ENCODE measurements around the gene NMNAT1.

DNA sequence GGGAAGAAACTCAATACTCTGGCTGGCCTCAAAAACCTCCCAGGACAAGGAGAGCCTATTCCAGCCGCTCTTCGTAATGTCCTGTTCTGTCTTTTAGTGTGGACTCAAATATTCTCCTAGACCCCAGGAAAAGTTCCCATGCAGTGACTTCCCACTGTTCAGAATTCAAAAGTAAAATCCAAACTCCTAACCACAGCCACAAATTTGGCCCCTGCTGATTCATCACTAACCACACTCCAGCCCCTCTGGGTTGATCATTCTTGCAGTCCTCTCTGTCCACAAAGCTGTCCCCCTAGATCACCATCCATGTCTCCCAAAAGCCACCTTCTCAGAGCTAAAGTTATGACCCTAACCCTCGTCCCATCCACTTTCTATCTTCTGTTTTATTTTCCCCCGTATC lies 38.3 kb upstream of the NMNAT1 start:
- TF ChIP-seq, protein P1, sequence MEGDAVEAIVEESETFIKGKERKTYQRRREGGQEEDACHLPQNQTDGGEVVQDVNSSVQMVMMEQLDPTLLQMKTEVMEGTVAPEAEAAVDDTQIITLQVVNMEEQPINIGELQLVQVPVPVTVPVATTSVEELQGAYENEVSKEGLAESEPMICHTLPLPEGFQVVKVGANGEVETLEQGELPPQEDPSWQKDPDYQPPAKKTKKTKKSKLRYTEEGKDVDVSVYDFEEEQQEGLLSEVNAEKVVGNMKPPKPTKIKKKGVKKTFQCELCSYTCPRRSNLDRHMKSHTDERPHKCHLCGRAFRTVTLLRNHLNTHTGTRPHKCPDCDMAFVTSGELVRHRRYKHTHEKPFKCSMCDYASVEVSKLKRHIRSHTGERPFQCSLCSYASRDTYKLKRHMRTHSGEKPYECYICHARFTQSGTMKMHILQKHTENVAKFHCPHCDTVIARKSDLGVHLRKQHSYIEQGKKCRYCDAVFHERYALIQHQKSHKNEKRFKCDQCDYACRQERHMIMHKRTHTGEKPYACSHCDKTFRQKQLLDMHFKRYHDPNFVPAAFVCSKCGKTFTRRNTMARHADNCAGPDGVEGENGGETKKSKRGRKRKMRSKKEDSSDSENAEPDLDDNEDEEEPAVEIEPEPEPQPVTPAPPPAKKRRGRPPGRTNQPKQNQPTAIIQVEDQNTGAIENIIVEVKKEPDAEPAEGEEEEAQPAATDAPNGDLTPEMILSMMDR (conservative IDR thresholded peaks at IDR 0.05; ENCODE audit: low read length), result no peak
- no peak for TF ChIP-seq EZH2phosphoT487 (IDR thresholded peaks at IDR 0.05; ENCODE audit: borderline replicate concordance)
